ENCODE measurements around the gene TASP1. TPM values are rescaled to one million over a fixed set of nuclear protein-coding genes. Genes with fewer than 3 reads are reported as not detected.

The TASP1 gene
- total and polyA plus RNA-seq, 2 donors (not counting 1 experiment from before 2014, with no cell fraction given), result 6.4 to 23.9 TPM

DNA sequence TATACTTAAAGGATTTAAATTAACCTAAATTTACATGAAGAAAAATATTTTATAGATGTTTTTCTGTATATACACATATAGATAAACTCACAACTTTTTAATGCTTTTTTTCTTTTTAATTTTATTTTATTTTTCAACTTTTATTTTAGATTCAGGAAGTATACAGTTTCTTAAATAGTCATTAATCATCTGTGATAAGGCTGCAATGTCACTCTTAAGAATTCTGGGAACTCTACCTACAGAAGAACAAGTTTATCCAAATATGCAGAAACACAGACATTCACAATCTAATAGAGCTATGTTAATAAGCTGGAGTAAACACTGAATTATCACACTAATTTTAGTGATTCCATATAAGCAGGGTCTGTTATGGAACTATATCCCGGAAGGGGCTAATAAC is 181.2 kb downstream of the TASP1 start:
- Mint-ChIP-seq H3K4me1 (no peaks in the 10 kb centered on the region), H3K4me3 (no peak overlapping the region), H3K9me3 (ENCODE audit: insufficient read depth) (no peaks in the 10 kb centered on the region), H3K27ac (no peak overlapping the region), H3K27me3 (no peaks in the 10 kb centered on the region)
- intact Hi-C loops (cut with micrococcal nuclease), result no loop called here
- no peak for TF ChIP-seq EZH2 (IDR thresholded peaks at IDR 0.05; ENCODE audit: borderline replicate concordance, insufficient read depth, low read depth, low read length, poor library complexity, severe bottlenecking)
- TF ChIP-seq CTCF (IDR thresholded peaks at IDR 0.05), result no peak
- no peak for ATAC-seq (ENCODE audit: low read depth)
- Histone ChIP-seq H3K9me3 (ENCODE audit: control extremely low read depth in 1 of 3, control insufficient read depth in 2 of 3, insufficient read depth in 1 of 3, low read length in 2 of 3) (no peaks in the 10 kb centered on the region), H2AFZ (ENCODE audit: insufficient read depth, low read depth, low read length, poor library complexity, severe bottlenecking) (no peak overlapping the region), H3K9ac (ENCODE audit: low read length) (no peak overlapping the region), H3K4me1 (ENCODE audit: control insufficient read depth in 2 of 2, insufficient read depth in 2 of 2, low read length in 2 of 2) (no peaks in the 10 kb centered on the region), H3K79me2 (ENCODE audit: control insufficient read depth, insufficient read depth, low read length) (no peaks in the 10 kb centered on the region), H3K4me3 (ENCODE audit: control extremely low read depth in 1 of 5, extremely low read depth in 1 of 5, insufficient read depth in 1 of 5, low read depth in 2 of 5, low read length in 4 of 5) (no peak overlapping the region), H3K36me3 (replicated peaks in 1 of 2; ENCODE audit: control extremely low read depth in 1 of 2, control insufficient read depth in 1 of 2, extremely low read depth in 1 of 2, insufficient read depth in 2 of 2, low read length in 1 of 2) (peaks cover 0 to 9% of the 10 kb centered on the region in 2 experiments), H3K27ac (ENCODE audit: low read length in 2 of 2) (no peak overlapping the region), H3K27me3 (replicated peaks in 1 of 4; ENCODE audit: control extremely low read depth in 1 of 4, control insufficient read depth in 3 of 4, insufficient read depth in 4 of 4, low read length in 3 of 4) (no peaks in the 10 kb centered on the region), H3K4me2 (replicated peaks; ENCODE audit: low read depth, low read length, poor library complexity, severe bottlenecking) (no peak overlapping the region), H4K20me1 (ENCODE audit: control insufficient read depth, insufficient read depth, low read length, poor library complexity, severe bottlenecking) (no peaks in the 10 kb centered on the region)
- CTCF ChIA-PET, result interaction anchor here (1.5 kb wide), 1 partner anchor 315 kb away, joined by 4 read pairs; no protein-coding TSS in a partner anchor
- no peak for DNase-seq
- POLR2A ChIA-PET, result no interaction called here
- WGBS (ENCODE audit: insufficient coverage), result no CpG with 5 or more reads among the region's 1 CpG

DNA sequence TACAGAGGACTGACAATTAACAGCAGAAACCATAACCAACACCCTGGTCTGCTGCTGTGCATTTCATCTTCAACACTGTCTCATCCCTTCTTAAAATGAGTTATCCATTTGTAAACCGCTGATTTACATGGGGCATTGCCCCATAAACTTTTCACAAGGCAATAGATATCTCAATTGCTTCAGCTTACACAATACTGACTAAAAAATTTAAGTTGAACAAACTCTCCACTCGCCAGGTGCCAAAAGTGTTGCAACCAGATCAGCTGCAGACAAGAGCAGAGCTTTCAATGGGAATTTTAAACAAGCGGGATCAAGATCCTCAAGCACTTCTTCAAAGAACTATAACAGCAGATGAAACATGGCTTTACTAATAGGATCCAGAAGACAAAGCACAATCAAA is 183.0 kb downstream of the TASP1 start:
- H3K27me3 ChIP-seq (replicated peaks in 1 of 4; ENCODE audit: control extremely low read depth in 1 of 4, control insufficient read depth in 3 of 4, insufficient read depth in 4 of 4, low read length in 3 of 4), result no peaks in the 10 kb centered on the region
- ATAC-seq (ENCODE audit: low read depth) (no peak), DNase-seq (no peak)
- H3K4me3 Mint-ChIP-seq, result no peak overlapping the region
- H3K4me1 ChIP-seq (ENCODE audit: control insufficient read depth in 2 of 2, insufficient read depth in 2 of 2, low read length in 2 of 2), result no peaks in the 10 kb centered on the region
- TF ChIP-seq CTCF (IDR thresholded peaks at IDR 0.05) (no peak), EZH2 (IDR thresholded peaks at IDR 0.05; ENCODE audit: borderline replicate concordance, insufficient read depth, low read depth, low read length, poor library complexity, severe bottlenecking) (no peak)
- 79% methylated on average over 3 of the region's 3 CpGs for WGBS (ENCODE audit: insufficient coverage)
- POLR2A ChIA-PET, result no interaction called here
- no peaks in the 10 kb centered on the region for H3K9me3 ChIP-seq (ENCODE audit: control extremely low read depth in 1 of 3, control insufficient read depth in 2 of 3, insufficient read depth in 1 of 3, low read length in 2 of 3)
- H3K27me3 Mint-ChIP-seq, result no peaks in the 10 kb centered on the region
- H3K79me2 ChIP-seq (ENCODE audit: control insufficient read depth, insufficient read depth, low read length), result no peaks in the 10 kb centered on the region
- H3K4me3 ChIP-seq (ENCODE audit: control extremely low read depth in 1 of 5, extremely low read depth in 1 of 5, insufficient read depth in 1 of 5, low read depth in 2 of 5, low read length in 4 of 5), result no peak overlapping the region
- CTCF ChIA-PET, result no interaction called here
- H3K4me1 Mint-ChIP-seq, result no peaks in the 10 kb centered on the region
- H2AFZ ChIP-seq (ENCODE audit: insufficient read depth, low read depth, low read length, poor library complexity, severe bottlenecking), result no peak overlapping the region
- no peak overlapping the region for H3K27ac ChIP-seq (ENCODE audit: low read length in 2 of 2)
- peaks cover 0 to 9% of the 10 kb centered on the region in 2 experiments for H3K36me3 ChIP-seq (replicated peaks in 1 of 2; ENCODE audit: control extremely low read depth in 1 of 2, control insufficient read depth in 1 of 2, extremely low read depth in 1 of 2, insufficient read depth in 2 of 2, low read length in 1 of 2)
- no peaks in the 10 kb centered on the region for H3K9me3 Mint-ChIP-seq (ENCODE audit: insufficient read depth)
- H3K27ac Mint-ChIP-seq, result no peak overlapping the region
- H3K4me2 ChIP-seq (replicated peaks; ENCODE audit: low read depth, low read length, poor library complexity, severe bottlenecking), result no peak overlapping the region
- H4K20me1 ChIP-seq (ENCODE audit: control insufficient read depth, insufficient read depth, low read length, poor library complexity, severe bottlenecking), result no peaks in the 10 kb centered on the region
- H3K9ac ChIP-seq (ENCODE audit: low read length), result no peak overlapping the region
- intact Hi-C loops (cut with micrococcal nuclease), result no loop called here

Data from B cell (primary cell).